HFF-Myc (cell line): ENCODE results near the gene TBC1D22A.

ENCODE experiments used
- DNase-seq: peaks from one replicate; pipeline ENCODE4 v3.0.0-alpha.2; 2011; ENCODE audit warnings: low read depth; ENCODE audit errors: extremely low read depth
- H3K4me3 ChIP-seq: replicated peaks from 2 replicates; pipeline ENCODE4 v1.5.1; 2011; ENCODE audit warnings: low read depth, mild to moderate bottlenecking, control low read depth, low read length
- TF ChIP-seq, protein P1 (sequence below): IDR thresholded peaks from 2 replicates; pipeline ENCODE4 v1.5.1; 2012; ENCODE audit warnings: mild to moderate bottlenecking, low read depth, low read length, control low read depth; ENCODE audit errors: missing control alignments

The TBC1D22A gene

DNA sequence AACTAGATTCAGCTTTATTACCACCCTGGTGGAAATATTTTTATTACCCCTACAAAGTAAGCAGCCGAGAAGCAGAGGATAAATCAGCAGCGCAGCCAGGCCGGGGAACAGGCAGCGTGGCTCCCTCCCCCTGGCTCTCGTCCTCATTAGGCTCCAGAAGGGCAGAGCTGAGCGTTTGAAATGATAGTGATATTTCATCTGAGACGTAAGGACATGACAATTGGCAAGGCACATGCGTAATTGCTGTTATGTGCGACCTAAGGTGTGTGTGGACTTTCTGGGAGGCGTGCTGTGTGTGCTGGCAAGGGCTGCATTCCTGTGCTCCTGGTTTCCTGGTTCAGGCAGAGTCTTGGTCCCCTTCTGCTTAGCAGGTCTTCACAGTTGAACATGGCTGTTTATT lies 247.8 kb downstream of the TBC1D22A start:
- TF ChIP-seq, protein P1, sequence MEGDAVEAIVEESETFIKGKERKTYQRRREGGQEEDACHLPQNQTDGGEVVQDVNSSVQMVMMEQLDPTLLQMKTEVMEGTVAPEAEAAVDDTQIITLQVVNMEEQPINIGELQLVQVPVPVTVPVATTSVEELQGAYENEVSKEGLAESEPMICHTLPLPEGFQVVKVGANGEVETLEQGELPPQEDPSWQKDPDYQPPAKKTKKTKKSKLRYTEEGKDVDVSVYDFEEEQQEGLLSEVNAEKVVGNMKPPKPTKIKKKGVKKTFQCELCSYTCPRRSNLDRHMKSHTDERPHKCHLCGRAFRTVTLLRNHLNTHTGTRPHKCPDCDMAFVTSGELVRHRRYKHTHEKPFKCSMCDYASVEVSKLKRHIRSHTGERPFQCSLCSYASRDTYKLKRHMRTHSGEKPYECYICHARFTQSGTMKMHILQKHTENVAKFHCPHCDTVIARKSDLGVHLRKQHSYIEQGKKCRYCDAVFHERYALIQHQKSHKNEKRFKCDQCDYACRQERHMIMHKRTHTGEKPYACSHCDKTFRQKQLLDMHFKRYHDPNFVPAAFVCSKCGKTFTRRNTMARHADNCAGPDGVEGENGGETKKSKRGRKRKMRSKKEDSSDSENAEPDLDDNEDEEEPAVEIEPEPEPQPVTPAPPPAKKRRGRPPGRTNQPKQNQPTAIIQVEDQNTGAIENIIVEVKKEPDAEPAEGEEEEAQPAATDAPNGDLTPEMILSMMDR: no peak
- DNase-seq: no peak
- H3K4me3 ChIP-seq: no peak overlapping the region

DNA sequence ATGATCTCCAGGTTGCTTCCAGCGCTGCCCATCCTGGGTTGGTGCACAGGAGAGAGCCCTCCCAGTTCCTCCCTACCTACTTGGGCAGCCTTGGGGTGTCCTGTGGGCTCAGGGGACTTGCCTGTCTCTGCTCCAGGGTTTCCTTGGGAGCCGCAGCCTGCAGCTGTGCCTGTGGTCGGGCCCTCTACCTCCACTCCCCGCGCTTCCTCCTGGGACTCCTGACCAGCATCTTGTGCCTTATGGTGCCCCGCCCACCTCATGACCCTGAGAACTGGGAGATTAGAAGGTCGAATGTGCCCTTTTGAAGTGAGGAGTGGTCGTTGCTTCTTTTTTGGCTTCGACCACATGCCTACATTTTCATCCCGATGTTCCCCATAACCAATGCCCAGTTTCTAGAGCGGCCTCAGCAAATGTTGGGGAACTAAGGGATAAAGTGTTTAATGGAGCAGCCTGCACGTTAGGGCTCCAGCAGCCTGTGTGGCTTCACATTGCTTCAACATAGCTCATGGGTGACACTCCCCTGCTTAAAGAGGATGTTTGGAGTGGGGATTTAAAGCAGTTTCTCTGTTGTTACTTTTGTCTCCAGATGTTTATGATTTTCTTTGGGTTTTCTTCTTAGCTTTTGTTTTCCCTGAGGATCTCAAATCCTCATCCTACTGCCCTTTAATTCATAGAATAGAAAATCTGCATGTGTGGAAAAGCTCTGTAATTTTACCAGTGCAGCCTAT lies 248.8 kb downstream of the TBC1D22A start:
- no peak overlapping the region for H3K4me3 ChIP-seq
- DNase-seq: no peak
- TF ChIP-seq, protein P1: no peak

DNA sequence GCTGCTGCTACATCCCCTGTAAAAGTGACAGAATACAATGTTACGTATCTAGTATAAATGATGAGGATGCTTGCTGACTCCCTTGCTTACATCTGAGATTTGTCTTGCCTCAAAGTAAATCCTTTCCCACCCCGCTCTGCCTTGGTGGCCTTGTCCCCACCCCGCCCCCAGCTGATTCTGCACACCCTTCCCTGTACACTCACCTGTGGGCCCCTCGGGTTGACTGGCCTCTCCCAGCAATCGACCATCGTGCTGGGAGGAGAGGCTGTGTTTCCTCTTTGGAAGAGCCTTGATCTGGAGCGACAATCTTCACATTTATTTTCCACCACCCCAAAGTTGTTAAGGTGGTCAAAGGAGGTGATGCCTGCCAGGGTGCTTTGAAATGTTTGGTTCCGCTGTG lies 249.4 kb downstream of the TBC1D22A start:
- TF ChIP-seq, protein P1: no peak
- DNase-seq: no peak
- H3K4me3 ChIP-seq: no peak overlapping the region

DNA sequence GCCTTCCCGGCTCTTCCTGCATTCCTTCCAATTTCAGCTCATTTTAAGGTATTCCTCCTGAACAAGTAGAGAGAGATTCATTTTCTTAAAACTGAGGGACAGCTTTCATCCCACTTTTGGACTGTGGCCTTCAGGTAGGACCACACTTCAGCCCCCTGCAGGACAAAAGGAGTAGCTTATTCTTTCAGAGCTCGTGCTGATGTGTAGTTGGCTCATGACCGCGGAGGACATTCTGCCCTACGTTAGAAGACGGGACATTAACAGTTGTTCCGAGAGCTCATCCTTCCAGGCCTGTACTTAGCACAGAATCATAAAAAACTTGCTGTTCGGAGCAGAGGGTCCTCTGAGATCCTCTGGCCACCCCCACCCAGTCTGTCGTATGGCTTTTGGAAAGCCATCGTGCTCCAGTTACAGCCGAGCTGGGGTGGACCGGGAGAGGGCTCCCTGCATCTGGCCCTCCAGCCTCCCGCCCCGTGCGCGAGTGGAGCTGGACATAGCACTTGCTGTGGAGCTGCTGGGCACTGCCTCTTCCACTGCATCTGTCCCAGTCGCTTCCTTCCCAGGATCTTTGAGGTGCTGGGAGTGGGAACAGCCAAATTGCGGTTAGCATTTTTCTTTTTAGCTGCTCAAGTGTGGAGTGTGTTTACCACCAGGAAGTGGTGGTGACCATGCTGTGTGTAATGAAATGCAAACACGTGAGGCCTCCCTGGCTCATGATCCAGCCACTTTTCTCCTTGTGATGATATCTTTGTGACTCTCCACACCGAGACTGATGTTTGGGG lies 250.3 kb downstream of the TBC1D22A start:
- no peak for DNase-seq
- TF ChIP-seq, protein P1: peak; percentile 25

DNA sequence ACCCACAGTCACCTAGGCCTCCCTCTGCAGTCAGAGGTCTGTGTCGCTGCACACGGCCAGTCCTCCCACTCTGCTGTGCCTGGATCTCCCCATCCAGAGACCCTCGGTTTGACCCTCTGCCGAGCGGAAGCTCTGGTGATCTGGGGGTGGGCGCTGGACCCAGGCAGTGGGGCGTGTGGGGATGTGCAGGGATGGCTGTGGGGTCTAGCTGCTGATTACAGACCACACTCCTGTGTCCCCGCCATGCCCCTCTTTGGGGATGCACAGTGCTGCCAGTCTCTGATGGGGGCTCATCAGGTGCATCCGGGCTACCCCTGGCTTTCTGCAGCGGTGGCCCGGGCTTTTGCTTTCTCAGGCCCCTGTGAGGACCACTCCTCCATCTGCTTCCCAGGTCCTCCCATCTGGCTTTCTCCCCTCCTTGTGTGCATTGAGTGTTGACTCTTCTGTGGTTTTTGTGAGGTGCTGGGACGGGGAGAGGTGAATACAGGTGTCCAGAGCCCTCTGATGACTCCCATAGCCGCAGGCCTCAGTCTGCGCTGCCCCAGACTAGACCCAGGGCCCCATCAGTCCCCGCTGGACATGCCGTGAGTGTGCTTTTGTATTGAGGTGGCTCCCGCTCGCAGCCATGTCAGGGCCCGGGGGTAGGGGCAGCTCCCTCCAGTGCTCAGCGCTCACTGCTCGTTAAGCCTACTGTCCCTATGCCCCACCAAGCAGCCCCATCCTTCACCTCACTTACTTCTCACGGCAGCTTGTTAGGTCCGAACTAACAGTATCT lies 251.6 kb downstream of the TBC1D22A start:
- H3K4me3 ChIP-seq: no peak overlapping the region
- no peak for DNase-seq
- TF ChIP-seq, protein P1: no peak

More for the DNA sequence above, 250.3 kb downstream of the TBC1D22A start:
- H3K4me3 ChIP-seq: no peak overlapping the region

DNA sequence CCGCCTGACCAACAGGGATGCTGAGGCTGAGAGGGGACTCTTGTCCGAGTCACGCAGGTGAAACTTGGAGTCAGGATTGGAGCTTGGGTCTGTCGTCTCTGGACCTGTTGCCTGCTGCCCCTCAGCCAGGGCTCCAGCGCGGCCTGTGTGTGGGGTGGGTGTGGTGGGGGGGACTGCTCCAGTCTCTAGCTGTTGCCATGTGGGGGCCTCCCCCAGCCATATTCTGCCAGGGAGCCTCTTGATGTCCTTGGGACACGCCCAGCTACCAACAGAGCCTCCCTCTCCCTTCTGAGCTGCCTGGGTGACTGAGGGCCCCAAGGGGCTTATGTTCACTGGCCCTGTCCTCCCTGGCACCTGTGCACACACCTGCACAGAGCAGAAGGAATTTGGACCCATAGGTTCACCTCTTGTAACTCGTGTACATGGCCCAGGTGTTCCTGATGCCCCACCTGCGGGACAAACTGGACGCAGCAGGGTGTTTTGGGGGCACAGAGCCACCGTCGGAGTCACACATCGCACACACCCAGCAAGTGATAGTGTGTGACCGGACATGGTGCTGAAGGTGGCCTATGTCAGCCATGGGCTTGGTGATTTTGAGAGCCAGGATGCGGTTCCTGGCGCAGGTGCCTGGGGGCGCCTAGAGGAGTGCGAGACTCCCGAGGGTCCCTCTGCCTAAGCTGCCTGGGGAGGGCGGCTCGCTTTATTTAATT lies 252.3 kb downstream of the TBC1D22A start:
- no peak for DNase-seq
- TF ChIP-seq, protein P1: no peak
- H3K4me3 ChIP-seq: no peak overlapping the region
